ENCODE results near the gene DOHH.
"Not testable (repeated sequence)": the region's sequence is repeated elsewhere in the genome, so short reads cannot be mapped to it uniquely, and the experiment has no call there.

Gene DOHH

GRCh38 chr19:3534375-3535234, 34.1 kb upstream of the DOHH start:
- DNase-seq, result no peak

GRCh38 chr19:3533563-3534216, 33.2 kb upstream of the DOHH start:
- no peak for DNase-seq

GRCh38 chr19:3533033-3533432, 32.6 kb upstream of the DOHH start:
- DNase-seq, result no peak

GRCh38 chr19:3532154-3532786, 31.8 kb upstream of the DOHH start:
- no peak for DNase-seq

- DNase-seq, result no peak
These were observed 31.2 kb upstream of the DOHH start for GRCh38 chr19:3531716-3532115.

- no peak for DNase-seq
These were observed 29.9 kb upstream of the DOHH start for GRCh38 chr19:3530389-3530788.

- not testable (repeated sequence) for DNase-seq
These were observed 28.8 kb upstream of the DOHH start for GRCh38 chr19:3529299-3529698.

GRCh38 chr19:3528539-3529211, 28.2 kb upstream of the DOHH start:
- no peak for DNase-seq

GRCh38 chr19:3528080-3528479, 27.6 kb upstream of the DOHH start:
- DNase-seq, result no peak

- no peak for DNase-seq
These were observed 26.9 kb upstream of the DOHH start for GRCh38 chr19:3527238-3527910.

GRCh38 chr19:3526507-3527237, 26.2 kb upstream of the DOHH start:
- DNase-seq, result no peak

- no peak for DNase-seq
These were observed 24.5 kb upstream of the DOHH start for GRCh38 chr19:3524904-3525451.

- no peak for DNase-seq
These were observed 23.8 kb upstream of the DOHH start for GRCh38 chr19:3524078-3524842.

- DNase-seq, result no peak
These were observed 23.0 kb upstream of the DOHH start for GRCh38 chr19:3523361-3524077.

GRCh38 chr19:3522421-3523360, 22.2 kb upstream of the DOHH start:
- no peak for DNase-seq

- no peak for DNase-seq
These were observed 20.6 kb upstream of the DOHH start for GRCh38 chr19:3521104-3521445.

- DNase-seq, result no peak
These were observed 20.0 kb upstream of the DOHH start for GRCh38 chr19:3520166-3521103.

- DNase-seq, result no peak
These were observed 18.7 kb upstream of the DOHH start for GRCh38 chr19:3519126-3519525.

All from activated CD4-positive, alpha-beta T cell treated with anti-CD3 and anti-CD28 coated beads, Interleukin-2, amount 50 U/mL, for 48 hours (primary cell).